ENCODE results near the gene KRT36.

- TF ChIP-seq POLR2A (IDR thresholded peaks at IDR 0.05) (no peak), CTCF (IDR thresholded peaks at IDR 0.05) (no peak)
Observed at GRCh38 chr17:41451154-41451728, 38.5 kb downstream of the KRT36 start.
